ENCODE data around the gene ANKRD17. TPM values are rescaled to one million over a fixed set of nuclear protein-coding genes. Genes with fewer than 3 reads are reported as not detected.

The ANKRD17 gene
- total RNA-seq, 1 experiment from 2014 or later: 51.2 TPM

GRCh38 chr4:73028621-73029020 is 230.0 kb downstream of the ANKRD17 start:
- no peak overlapping the region for H3K27ac ChIP-seq (ENCODE audit: low read length)
- no peak overlapping the region for H3K4me2 ChIP-seq (ENCODE audit: low read length)
- peaks cover 20% of the 10 kb centered on the region for H3K27me3 ChIP-seq (ENCODE audit: low read length)
- no peaks in the 10 kb centered on the region for H3F3A ChIP-seq (ENCODE audit: low read length, unreplicated experiment)
- H3K9me3 ChIP-seq (ENCODE audit: low read length): peaks cover 6% of the 10 kb centered on the region; the same call in 1 of the 2 replicates
- H3K9me2 ChIP-seq (replicated peaks; ENCODE audit: low read length): no peaks in the 10 kb centered on the region
- no peak overlapping the region for H3K9ac ChIP-seq (ENCODE audit: low read length)
- no peaks in the 10 kb centered on the region for H4K20me1 ChIP-seq (ENCODE audit: low read length)
- no peak overlapping the region for H2AFZ ChIP-seq (ENCODE audit: low read length)
- no peak for DNase-seq
- no peaks in the 10 kb centered on the region for H3K79me2 ChIP-seq (ENCODE audit: low read length)
- POLR2A ChIA-PET (ENCODE audit: unreplicated experiment): no interaction called here
- no peak for TF ChIP-seq CTCF (conservative IDR thresholded peaks at IDR 0.05; ENCODE audit: low read depth, low read length)
- no peak for TF ChIP-seq EZH2phosphoT487 (IDR thresholded peaks at IDR 0.05; ENCODE audit: borderline replicate concordance, low read length)
- TF ChIP-seq EZH2 (IDR thresholded peaks at IDR 0.05; ENCODE audit: low read length, unreplicated experiment): no peak
- no TSS peak for BruUV-seq (replicated peaks)
- no peak for ATAC-seq
- no peak overlapping the region for H3K4me3 ChIP-seq (ENCODE audit: low read length)
- CTCF ChIA-PET: no interaction called here
- H3K36me3 ChIP-seq (ENCODE audit: low read depth, low read length): no peaks in the 10 kb centered on the region
- intact Hi-C loops (cut with micrococcal nuclease): loop anchor here (10.0 kb wide), 1 partner anchor 704 kb away; no protein-coding TSS in a partner anchor
- no peaks in the 10 kb centered on the region for H3K4me1 ChIP-seq (ENCODE audit: insufficient read depth, low read length)

Other genes starting within 250 kb of the ANKRD17 start
- 32.8 and 40.0 TPM in 2 replicates for gene COX18, start 189.1 kb downstream of the ANKRD17 start, total RNA-seq (2014; rRNA removed)
- gene ALB, start 145.5 kb upstream of the ANKRD17 start, total RNA-seq (2014; rRNA removed): 0.22 TPM in 1 of 2 replicates, not detected in the other
- gene AFP, start 177.4 kb upstream of the ANKRD17 start, total RNA-seq (2014; rRNA removed): 0.40 TPM in 1 of 2 replicates, not detected in the other
- not detected in 2 replicates for gene AFM, start 222.9 kb upstream of the ANKRD17 start, total RNA-seq (2014; rRNA removed)